ENCODE results near the gene CDCP2. TPM values are rescaled to one million over a fixed set of nuclear protein-coding genes. Genes with fewer than 3 reads are reported as not detected.

Gene CDCP2
- 0.10 TPM for total RNA-seq

- no peak for DNase-seq
These were observed at the start of gene CDCP2 for GRCh38 chr1:54152696-54153095. TSS of gene CDCP2 (minus strand) at chr1:54153000. CDS start at chr1:54152922, 78 bp downstream.

GRCh38 chr1:54200519-54200997 lies 47.8 kb upstream of the CDCP2 start:
- no peak for DNase-seq

- peak; percentile 98 for DNase-seq
These were observed 47.1 kb upstream of the CDCP2 start, which contains the start of the genes CYB5RL and MRPL37 for GRCh38 chr1:54199765-54200518. TSS of gene CYB5RL (minus strand) at chr1:54200030. CDS start at chr1:54195616, 4,414 bp downstream. TSS of gene MRPL37 (plus strand) at chr1:54200167. CDS start at chr1:54200244, 77 bp downstream.

- no peak for DNase-seq
These were observed 46.5 kb upstream of the CDCP2 start for GRCh38 chr1:54199151-54199764.

GRCh38 chr1:54193453-54193852 lies 40.7 kb upstream of the CDCP2 start:
- no peak for DNase-seq

- no peak for DNase-seq
These were observed 38.7 kb upstream of the CDCP2 start for GRCh38 chr1:54191525-54191924.

- no peak for DNase-seq
These were observed 37.7 kb upstream of the CDCP2 start for GRCh38 chr1:54190526-54190925.

GRCh38 chr1:54188291-54188690 lies 35.5 kb upstream of the CDCP2 start:
- DNase-seq: no peak

GRCh38 chr1:54186056-54186455 lies 33.3 kb upstream of the CDCP2 start:
- DNase-seq: no peak

GRCh38 chr1:54180701-54181360 lies 28.0 kb upstream of the CDCP2 start:
- DNase-seq: peak; percentile 20

GRCh38 chr1:54178296-54179070 lies 25.7 kb upstream of the CDCP2 start:
- no peak for DNase-seq

- DNase-seq: no peak
These were observed 24.9 kb upstream of the CDCP2 start for GRCh38 chr1:54177726-54178125.

GRCh38 chr1:54176621-54177327 lies 24.0 kb upstream of the CDCP2 start:
- no peak for DNase-seq

GRCh38 chr1:54174106-54174505 lies 21.3 kb upstream of the CDCP2 start:
- no peak for DNase-seq

GRCh38 chr1:54173681-54174080 lies 20.9 kb upstream of the CDCP2 start:
- no peak for DNase-seq

GRCh38 chr1:54172614-54173599 lies 20.1 kb upstream of the CDCP2 start:
- DNase-seq: peak; percentile 16

GRCh38 chr1:54171606-54172005 lies 18.8 kb upstream of the CDCP2 start:
- DNase-seq: no peak

- DNase-seq: no peak
These were observed 18.2 kb upstream of the CDCP2 start for GRCh38 chr1:54171016-54171415.

GRCh38 chr1:54169068-54169467 lies 16.3 kb upstream of the CDCP2 start:
- no peak for DNase-seq

Data from tongue (tissue), 2 donors.